Neural cell (in vitro differentiated cells): ENCODE measurements around the gene ZNF764. TPM values are rescaled to one million over a fixed set of nuclear protein-coding genes. Genes with fewer than 3 reads are reported as not detected.

Experiments used
- H2AFZ ChIP-seq: fragments of 200-600, 300-800 bp; sonication (generic), shearing (Covaris generic); 2 replicates; pipeline ENCODE4 v1.6.0; 2014; ENCODE audit warnings: low read depth, mild to moderate bottlenecking, antibody characterized with exemption, low read length, moderate library complexity
- H3F3A ChIP-seq: fragments of 200-600 bp; shearing (Covaris generic); 2 replicates; pipeline ENCODE4 v1.6.1; 2016; ENCODE audit warnings: mild to moderate bottlenecking, moderate library complexity, mixed read lengths, antibody characterized with exemption, low read length; ENCODE audit not compliant: insufficient read depth, poor library complexity, severe bottlenecking
- H3K27ac ChIP-seq: fragments of 200-600, 300-800 bp; sonication (generic), shearing (Covaris generic); 2 replicates; pipeline ENCODE4 v1.5.1; 2014; ENCODE audit warnings: mild to moderate bottlenecking, low read length, moderate library complexity
- H3K27me3 ChIP-seq: fragments of 300-800, 200-600 bp; sonication (generic), shearing (Covaris generic); 2 replicates; pipeline ENCODE4 v1.6.0; 2014; ENCODE audit warnings: mild to moderate bottlenecking, low read depth, low read length, moderate library complexity; ENCODE audit not compliant: insufficient read depth
- H3K36me3 ChIP-seq: fragments of 300-800, 200-600 bp; sonication (generic), shearing (Covaris generic); 2 replicates; pipeline ENCODE4 v1.5.1; 2014; ENCODE audit warnings: mild to moderate bottlenecking, antibody characterized with exemption, low read length, moderate library complexity; ENCODE audit not compliant: insufficient read depth
- H3K4me2 ChIP-seq: fragments of 300-800, 200-600 bp; sonication (generic), shearing (Covaris generic); 2 replicates; pipeline ENCODE4 v1.6.0; 2014; ENCODE audit warnings: mild to moderate bottlenecking, low read length
- H3K4me3 ChIP-seq: fragments of 300-800, 200-600 bp; sonication (generic), shearing (Covaris generic); 2 replicates; pipeline ENCODE4 v1.5.1; 2014; ENCODE audit warnings: mild to moderate bottlenecking, low read length, moderate library complexity
- H3K79me2 ChIP-seq: fragments of 200-600 bp; shearing (Covaris generic); replicated peaks from 2 replicates; pipeline ENCODE4 v1.6.0; 2014; ENCODE audit warnings: mild to moderate bottlenecking, low read length, moderate library complexity; ENCODE audit not compliant: insufficient read depth
- H3K9ac ChIP-seq: fragments of 300-800, 200-600 bp; sonication (generic), shearing (Covaris generic); 2 replicates; pipeline ENCODE4 v1.6.1; 2016; ENCODE audit warnings: mild to moderate bottlenecking, low read length, mixed read lengths
- H3K9me2 ChIP-seq: fragments of 200-600 bp; shearing (Covaris generic); 2 replicates; pipeline ENCODE4 v1.6.1; 2016; ENCODE audit warnings: mild to moderate bottlenecking, low read length, mixed read lengths; ENCODE audit not compliant: insufficient read depth
- H3K9me3 ChIP-seq: fragments of 200-600, 300-800 bp; sonication (generic), shearing (Covaris generic); 2 replicates; pipeline ENCODE4 v1.6.1; 2016; ENCODE audit warnings: mild to moderate bottlenecking, mixed run types, low read length, moderate library complexity, mixed read lengths
- H4K20me1 ChIP-seq: fragments of 200-600 bp; shearing (Covaris generic); 2 replicates; pipeline ENCODE4 v1.6.1; 2016; ENCODE audit warnings: mild to moderate bottlenecking, mixed run types; ENCODE audit not compliant: insufficient read depth
- CTCF ChIP-seq: fragments of 450-650 bp; IDR thresholded peaks from 2 replicates; pipeline ENCODE4 v1.5.1; 2014; ENCODE audit warnings: antibody characterized with exemption, mild to moderate bottlenecking, moderate library complexity; ENCODE audit not compliant: poor library complexity, severe bottlenecking
- EP300 ChIP-seq: fragments of 450-650 bp; conservative IDR thresholded peaks from 2 replicates; pipeline ENCODE4 v1.6.1; 2014; ENCODE audit warnings: antibody characterized with exemption, mild to moderate bottlenecking, moderate library complexity; ENCODE audit not compliant: poor library complexity, severe bottlenecking
- EZH2 ChIP-seq: fragments of 200-600, 300-800 bp; shearing (Covaris generic), sonication (generic); IDR thresholded peaks from 2 replicates; pipeline ENCODE4 v1.6.1; 2014; ENCODE audit warnings: antibody characterized with exemption, low read length, borderline replicate concordance, mild to moderate bottlenecking; ENCODE audit not compliant: insufficient read depth, poor library complexity, severe bottlenecking
- MXI1 ChIP-seq: fragments of 450-650 bp; conservative IDR thresholded peaks from 2 replicates; pipeline ENCODE4 v1.6.1; 2014; ENCODE audit warnings: antibody characterized with exemption, mild to moderate bottlenecking; ENCODE audit not compliant: poor library complexity, severe bottlenecking
- POLR2AphosphoS5 ChIP-seq: IDR thresholded peaks from 2 replicates; pipeline ENCODE4 v1.6.1; 2012
- RAD21 ChIP-seq: fragments of 450-650 bp; conservative IDR thresholded peaks from 2 replicates; pipeline ENCODE4 v1.6.1; 2014; ENCODE audit warnings: antibody characterized with exemption, mild to moderate bottlenecking, moderate library complexity
- REST ChIP-seq: IDR thresholded peaks from 2 replicates; pipeline ENCODE4 v1.6.1; 2012; ENCODE audit warnings: borderline replicate concordance
- SMC3 ChIP-seq: fragments of 450-650 bp; conservative IDR thresholded peaks from 2 replicates; pipeline ENCODE4 v1.6.1; 2014; ENCODE audit warnings: antibody characterized with exemption, mild to moderate bottlenecking, moderate library complexity; ENCODE audit not compliant: poor library complexity
- TAF1 ChIP-seq: IDR thresholded peaks from 2 replicates; pipeline ENCODE4 v1.6.1; 2012; ENCODE audit warnings: low read depth
- polyA plus RNA-seq: library from polyadenylated mRNA; depleted of rRNA; stranded (reverse); fragments of >200 nt; gene quantifications from 2 replicates; pipeline ENCODE4 v1.2.3, GENCODE V29; 2014

Gene ZNF764
- polyA plus RNA-seq, 1 donor from 2014 or later, result 10.5 TPM

GRCh38 chr16:30558789-30559377, 709 bp upstream of the ZNF764 start:
- Histone ChIP-seq H3K27ac (peak overlapping the region; percentile 97), H3K4me2 (peak overlapping the region; percentile 25), H3K9me3 (no peaks in the 10 kb centered on the region), H3K9me2 (no peaks in the 10 kb centered on the region), H2AFZ (peak overlapping the region; percentile 89), H3K9ac (peak overlapping the region; percentile 98), H3F3A (no peaks in the 10 kb centered on the region), H4K20me1 (no peaks in the 10 kb centered on the region), H3K36me3 (no peaks in the 10 kb centered on the region), H3K79me2 (peaks cover 7% of the 10 kb centered on the region), H3K4me3 (peak overlapping the region; percentile 89), H3K27me3 (no peaks in the 10 kb centered on the region)
- TF ChIP-seq SMC3, result no peak
- no peak for TF ChIP-seq MXI1
- no peak for TF ChIP-seq RAD21
- TF ChIP-seq REST, result no peak
- TF ChIP-seq EZH2, result no peak
- TF ChIP-seq CTCF, result no peak
- TF ChIP-seq TAF1, result no peak
- no peak for TF ChIP-seq EP300
- no peak for TF ChIP-seq POLR2AphosphoS5

- Histone ChIP-seq H3K4me2 (peak overlapping the region; percentile 78), H3K9me2 (no peaks in the 10 kb centered on the region), H3K27me3 (no peaks in the 10 kb centered on the region), H3K9ac (peak overlapping the region; percentile 98), H3K36me3 (no peaks in the 10 kb centered on the region), H3K9me3 (no peaks in the 10 kb centered on the region), H2AFZ (peak overlapping the region; percentile 95), H3K27ac (peak overlapping the region; percentile 97), H3K4me3 (peak overlapping the region; percentile 89), H3F3A (no peaks in the 10 kb centered on the region), H4K20me1 (no peaks in the 10 kb centered on the region), H3K79me2 (peaks cover 7% of the 10 kb centered on the region)
- TF ChIP-seq TAF1 (no peak), MXI1 (no peak), EZH2 (no peak), REST (no peak), EP300 (no peak), CTCF (no peak), POLR2AphosphoS5 (no peak), RAD21 (no peak), SMC3 (no peak)
Observed at GRCh38 chr16:30557707-30557956, 542 bp downstream of the ZNF764 start.
